ENCODE measurements around the gene MTMR12.

The MTMR12 gene

DNA sequence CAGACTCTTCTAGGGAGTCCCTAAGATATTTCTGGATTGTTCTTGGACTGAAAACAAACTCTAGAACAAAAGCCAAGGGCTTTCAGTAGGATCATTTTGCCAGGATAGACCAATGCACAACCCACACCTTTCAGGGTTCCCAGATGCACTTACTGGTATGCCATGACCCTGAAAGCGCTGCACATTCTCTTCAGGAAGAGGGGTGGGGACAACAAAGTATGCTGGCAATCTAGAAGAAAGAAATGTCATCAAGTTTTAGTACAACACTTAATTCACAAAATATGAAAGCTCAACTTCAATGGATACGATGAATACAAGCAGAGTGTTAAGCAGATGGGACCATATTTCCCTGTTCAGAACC lies 57.2 kb downstream of the MTMR12 start:
- Histone ChIP-seq H3K36me3 (ENCODE audit: control insufficient read depth in 2 of 2, insufficient read depth in 2 of 2, low read length in 2 of 2) (peaks cover 18 to 24% of the 10 kb centered on the region in 2 donors), H3K27ac (ENCODE audit: low read length) (peak overlapping the region; percentile 37), H3K9me3 (ENCODE audit: control insufficient read depth in 2 of 2, low read length in 2 of 2) (no peaks in the 10 kb centered on the region), H3K27me3 (ENCODE audit: control insufficient read depth in 1 of 2, insufficient read depth in 2 of 2, low read length in 2 of 2) (no peaks in the 10 kb centered on the region), H3K4me3 (ENCODE audit: low read length in 2 of 2) (no peak overlapping the region), H3K9ac (ENCODE audit: low read length in 2 of 2) (peak overlapping the region in 1 of 2 donors; percentile 6), H3K4me1 (ENCODE audit: control insufficient read depth, insufficient read depth, low read length) (peaks cover 16% of the 10 kb centered on the region)

DNA sequence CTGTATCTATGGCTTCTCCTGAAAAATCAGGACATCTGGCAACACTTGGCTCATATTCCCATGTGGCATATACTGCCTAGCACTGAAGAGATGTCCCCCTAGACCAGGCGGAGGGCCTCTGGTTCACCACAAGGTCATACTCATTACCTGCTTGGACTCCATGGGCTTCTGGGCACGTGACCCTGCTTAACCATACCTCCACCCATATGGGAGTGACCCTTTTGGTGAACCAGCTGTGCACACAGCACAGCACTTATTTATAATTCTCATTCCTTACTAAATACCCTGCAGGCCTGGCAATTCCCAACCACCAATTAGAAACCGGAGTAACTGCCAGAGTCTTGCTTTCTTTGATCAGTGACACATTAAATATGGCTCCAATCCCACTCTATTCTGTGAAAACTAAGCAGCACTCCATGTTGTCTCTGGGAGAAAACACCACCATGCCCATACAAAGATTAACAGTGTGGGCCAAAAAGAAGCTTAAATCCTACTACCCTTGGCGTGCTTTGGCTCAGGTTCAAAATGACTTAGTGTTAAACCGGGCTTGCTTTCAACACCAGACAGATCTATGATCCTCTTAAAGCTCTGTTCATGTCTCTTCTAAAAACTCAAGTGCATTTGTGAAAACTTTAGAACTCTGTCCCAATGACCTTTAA lies 57.7 kb downstream of the MTMR12 start:
- peaks cover 16% of the 10 kb centered on the region for H3K4me1 ChIP-seq (ENCODE audit: control insufficient read depth, insufficient read depth, low read length)
- peak overlapping the region; percentile 37 for H3K27ac ChIP-seq (ENCODE audit: low read length)
- peak overlapping the region in 1 of 2 donors; percentile 6 for H3K9ac ChIP-seq (ENCODE audit: low read length in 2 of 2)
- peaks cover 14 to 27% of the 10 kb centered on the region in 2 donors for H3K36me3 ChIP-seq (ENCODE audit: control insufficient read depth in 2 of 2, insufficient read depth in 2 of 2, low read length in 2 of 2)
- H3K27me3 ChIP-seq (ENCODE audit: control insufficient read depth in 1 of 2, insufficient read depth in 2 of 2, low read length in 2 of 2): no peaks in the 10 kb centered on the region
- H3K9me3 ChIP-seq (ENCODE audit: control insufficient read depth in 2 of 2, low read length in 2 of 2): no peaks in the 10 kb centered on the region
- no peak overlapping the region for H3K4me3 ChIP-seq (ENCODE audit: low read length in 2 of 2)

DNA sequence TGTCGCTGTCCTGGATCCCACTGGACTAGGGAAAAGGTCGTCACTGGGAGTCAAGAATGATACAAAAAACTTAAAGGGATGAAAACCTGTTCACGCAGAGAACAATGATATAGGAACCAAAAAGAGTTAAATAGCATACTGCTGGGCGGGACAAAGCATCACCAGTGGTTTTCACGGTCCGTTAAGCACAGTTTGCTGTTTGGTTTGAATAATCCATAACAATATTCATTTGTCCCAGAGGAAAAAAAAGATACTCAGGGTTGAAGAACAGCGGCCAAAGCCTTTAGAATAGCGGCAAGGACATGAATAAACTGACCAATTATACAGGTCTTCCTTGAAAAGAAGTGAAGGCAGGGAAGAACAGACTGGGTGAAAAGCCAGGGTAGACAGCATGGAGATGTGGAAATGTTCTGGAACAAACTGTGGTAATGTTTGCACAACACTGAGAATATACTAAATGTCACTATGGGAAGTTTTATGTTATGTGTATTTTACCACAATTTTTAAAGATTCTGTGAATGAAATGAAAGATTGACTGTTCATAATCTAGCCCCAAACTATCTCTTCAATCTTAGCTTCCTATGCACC lies 60.8 kb downstream of the MTMR12 start:
- no peaks in the 10 kb centered on the region for H3K9me3 ChIP-seq (ENCODE audit: control insufficient read depth in 2 of 2, low read length in 2 of 2)
- H3K27me3 ChIP-seq (ENCODE audit: control insufficient read depth in 1 of 2, insufficient read depth in 2 of 2, low read length in 2 of 2): no peaks in the 10 kb centered on the region
- H3K4me3 ChIP-seq (ENCODE audit: low read length in 2 of 2): no peak overlapping the region
- H3K36me3 ChIP-seq (ENCODE audit: control insufficient read depth in 2 of 2, insufficient read depth in 2 of 2, low read length in 2 of 2): peaks cover 31 to 33% of the 10 kb centered on the region in 2 donors
- H3K9ac ChIP-seq (ENCODE audit: low read length in 2 of 2): no peak overlapping the region
- H3K4me1 ChIP-seq (ENCODE audit: control insufficient read depth, insufficient read depth, low read length): peaks cover 8% of the 10 kb centered on the region
- H3K27ac ChIP-seq (ENCODE audit: low read length): no peak overlapping the region

DNA sequence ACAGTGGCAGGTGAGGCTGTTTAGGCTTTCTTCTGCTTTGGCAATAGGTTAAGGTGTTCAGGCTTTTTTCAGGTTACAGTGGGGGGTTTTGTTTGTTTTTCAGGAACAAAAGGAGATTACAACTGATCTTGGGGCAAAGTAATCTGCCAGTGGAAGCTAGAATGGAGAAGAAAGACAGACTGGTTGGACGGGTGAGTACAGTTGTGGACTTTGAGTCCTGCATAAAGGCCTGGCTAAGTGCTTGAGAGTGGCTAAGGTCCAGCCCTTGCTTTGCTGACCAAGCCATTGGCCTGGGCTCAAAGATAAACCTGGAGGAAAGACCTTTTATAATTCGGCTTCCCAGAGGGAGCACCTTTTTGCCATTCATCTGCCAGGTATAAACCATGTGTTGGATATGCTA lies 63.1 kb downstream of the MTMR12 start:
- H3K9ac ChIP-seq (ENCODE audit: low read length in 2 of 2): no peak overlapping the region
- no peak overlapping the region for H3K4me3 ChIP-seq (ENCODE audit: low read length in 2 of 2)
- no peaks in the 10 kb centered on the region for H3K27me3 ChIP-seq (ENCODE audit: control insufficient read depth in 1 of 2, insufficient read depth in 2 of 2, low read length in 2 of 2)
- H3K36me3 ChIP-seq (ENCODE audit: control insufficient read depth in 2 of 2, insufficient read depth in 2 of 2, low read length in 2 of 2): peaks cover 40 to 44% of the 10 kb centered on the region in 2 donors
- no peaks in the 10 kb centered on the region for H3K9me3 ChIP-seq (ENCODE audit: control insufficient read depth in 2 of 2, low read length in 2 of 2)
- H3K4me1 ChIP-seq (ENCODE audit: control insufficient read depth, insufficient read depth, low read length): no peaks in the 10 kb centered on the region
- no peak overlapping the region for H3K27ac ChIP-seq (ENCODE audit: low read length)

DNA sequence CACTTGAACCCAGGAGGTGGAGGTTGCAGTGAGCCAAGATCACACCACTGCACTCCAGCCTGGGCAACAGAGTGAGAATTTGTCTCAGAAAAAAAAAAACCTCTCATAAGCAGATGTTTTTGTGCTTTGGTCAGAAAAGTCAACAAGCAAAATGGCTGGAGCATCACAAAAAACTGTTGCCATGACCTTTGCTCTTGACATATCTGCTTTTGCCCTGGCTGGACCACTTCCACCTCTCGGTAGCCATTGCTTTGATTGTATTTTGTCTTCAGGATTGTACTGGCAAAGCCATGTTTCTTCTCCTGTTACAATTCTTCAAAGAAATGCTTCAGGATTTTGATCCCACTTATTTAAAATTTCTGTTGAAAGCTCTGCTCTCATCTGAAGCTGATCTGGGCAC lies 67.0 kb downstream of the MTMR12 start:
- Histone ChIP-seq H3K4me1 (ENCODE audit: control insufficient read depth, insufficient read depth, low read length) (no peaks in the 10 kb centered on the region), H3K27me3 (ENCODE audit: control insufficient read depth in 1 of 2, insufficient read depth in 2 of 2, low read length in 2 of 2) (no peaks in the 10 kb centered on the region), H3K36me3 (ENCODE audit: control insufficient read depth in 2 of 2, insufficient read depth in 2 of 2, low read length in 2 of 2) (peaks cover 45 to 50% of the 10 kb centered on the region in 2 donors), H3K9ac (ENCODE audit: low read length in 2 of 2) (no peak overlapping the region), H3K27ac (ENCODE audit: low read length) (no peak overlapping the region), H3K9me3 (ENCODE audit: control insufficient read depth in 2 of 2, low read length in 2 of 2) (no peaks in the 10 kb centered on the region), H3K4me3 (ENCODE audit: low read length in 2 of 2) (no peak overlapping the region)

DNA sequence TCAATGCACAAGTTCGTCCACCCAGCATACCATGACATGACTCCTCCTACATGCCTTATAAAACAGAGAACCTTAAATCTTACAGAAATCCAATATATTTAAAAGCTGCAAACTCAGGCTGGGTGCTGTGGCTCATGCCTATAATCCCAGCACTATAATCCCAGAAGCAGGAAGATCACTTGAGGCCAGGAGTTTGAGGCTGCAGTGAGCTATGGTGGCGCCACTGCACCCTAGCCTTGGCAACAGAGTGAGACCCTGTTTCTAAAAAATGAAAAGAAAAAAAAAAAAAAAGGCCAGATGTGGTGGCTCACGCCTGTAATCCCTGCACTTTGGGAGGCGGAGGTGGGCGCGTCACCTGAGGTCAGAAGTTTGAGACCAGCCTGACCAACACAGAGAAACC lies 68.7 kb downstream of the MTMR12 start:
- H3K36me3 ChIP-seq (ENCODE audit: control insufficient read depth in 2 of 2, insufficient read depth in 2 of 2, low read length in 2 of 2): peaks cover 44 to 46% of the 10 kb centered on the region in 2 donors
- no peak overlapping the region for H3K27ac ChIP-seq (ENCODE audit: low read length)
- no peak overlapping the region for H3K4me3 ChIP-seq (ENCODE audit: low read length in 2 of 2)

GRCh38 chr5:32241034-32241783 lies 71.5 kb downstream of the MTMR12 start:
- H3K27ac ChIP-seq (ENCODE audit: low read length): no peak overlapping the region
- no peaks in the 10 kb centered on the region for H3K9me3 ChIP-seq (ENCODE audit: control insufficient read depth in 2 of 2, low read length in 2 of 2)
- H3K4me1 ChIP-seq (ENCODE audit: control insufficient read depth, insufficient read depth, low read length): no peaks in the 10 kb centered on the region
- no peak overlapping the region for H3K4me3 ChIP-seq (ENCODE audit: low read length in 2 of 2)
- no peaks in the 10 kb centered on the region for H3K27me3 ChIP-seq (ENCODE audit: control insufficient read depth in 1 of 2, insufficient read depth in 2 of 2, low read length in 2 of 2)
- peaks cover 34 to 39% of the 10 kb centered on the region in 2 donors for H3K36me3 ChIP-seq (ENCODE audit: control insufficient read depth in 2 of 2, insufficient read depth in 2 of 2, low read length in 2 of 2)
- no peak overlapping the region for H3K9ac ChIP-seq (ENCODE audit: low read length in 2 of 2)

More for the DNA sequence above, 68.7 kb downstream of the MTMR12 start:
- H3K9ac ChIP-seq (ENCODE audit: low read length in 2 of 2): no peak overlapping the region
- H3K4me1 ChIP-seq (ENCODE audit: control insufficient read depth, insufficient read depth, low read length): no peaks in the 10 kb centered on the region
- no peaks in the 10 kb centered on the region for H3K9me3 ChIP-seq (ENCODE audit: control insufficient read depth in 2 of 2, low read length in 2 of 2)
- no peaks in the 10 kb centered on the region for H3K27me3 ChIP-seq (ENCODE audit: control insufficient read depth in 1 of 2, insufficient read depth in 2 of 2, low read length in 2 of 2)

DNA sequence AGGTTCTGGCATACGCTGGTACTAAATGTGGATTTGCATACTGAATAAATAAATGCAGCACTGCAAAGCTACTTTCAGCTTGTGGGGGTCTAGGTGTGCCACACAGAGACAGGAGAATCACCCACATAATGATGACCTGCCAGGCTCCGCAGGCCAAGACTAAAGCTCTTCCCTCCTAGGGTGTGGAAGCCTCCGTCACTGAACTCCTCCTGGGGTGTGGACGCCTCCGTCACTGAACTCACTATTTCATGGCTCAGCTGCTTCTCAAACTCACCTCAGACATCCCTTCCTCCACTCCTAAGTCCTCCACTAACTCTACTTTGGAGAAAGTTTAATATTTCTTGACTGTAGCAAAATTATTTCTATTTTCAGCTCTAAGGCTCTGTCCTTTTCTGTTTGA lies 73.4 kb downstream of the MTMR12 start:
- no peak overlapping the region for H3K4me3 ChIP-seq (ENCODE audit: low read length in 2 of 2)
- peaks cover 27 to 48% of the 10 kb centered on the region in 2 donors for H3K36me3 ChIP-seq (ENCODE audit: control insufficient read depth in 2 of 2, insufficient read depth in 2 of 2, low read length in 2 of 2)
- no peak overlapping the region for H3K9ac ChIP-seq (ENCODE audit: low read length in 2 of 2)
- no peak overlapping the region for H3K27ac ChIP-seq (ENCODE audit: low read length)
- H3K9me3 ChIP-seq (ENCODE audit: control insufficient read depth in 2 of 2, low read length in 2 of 2): no peaks in the 10 kb centered on the region
- H3K4me1 ChIP-seq (ENCODE audit: control insufficient read depth, insufficient read depth, low read length): peaks cover under 1% of the 10 kb centered on the region
- H3K27me3 ChIP-seq (ENCODE audit: control insufficient read depth in 1 of 2, insufficient read depth in 2 of 2, low read length in 2 of 2): no peaks in the 10 kb centered on the region

DNA sequence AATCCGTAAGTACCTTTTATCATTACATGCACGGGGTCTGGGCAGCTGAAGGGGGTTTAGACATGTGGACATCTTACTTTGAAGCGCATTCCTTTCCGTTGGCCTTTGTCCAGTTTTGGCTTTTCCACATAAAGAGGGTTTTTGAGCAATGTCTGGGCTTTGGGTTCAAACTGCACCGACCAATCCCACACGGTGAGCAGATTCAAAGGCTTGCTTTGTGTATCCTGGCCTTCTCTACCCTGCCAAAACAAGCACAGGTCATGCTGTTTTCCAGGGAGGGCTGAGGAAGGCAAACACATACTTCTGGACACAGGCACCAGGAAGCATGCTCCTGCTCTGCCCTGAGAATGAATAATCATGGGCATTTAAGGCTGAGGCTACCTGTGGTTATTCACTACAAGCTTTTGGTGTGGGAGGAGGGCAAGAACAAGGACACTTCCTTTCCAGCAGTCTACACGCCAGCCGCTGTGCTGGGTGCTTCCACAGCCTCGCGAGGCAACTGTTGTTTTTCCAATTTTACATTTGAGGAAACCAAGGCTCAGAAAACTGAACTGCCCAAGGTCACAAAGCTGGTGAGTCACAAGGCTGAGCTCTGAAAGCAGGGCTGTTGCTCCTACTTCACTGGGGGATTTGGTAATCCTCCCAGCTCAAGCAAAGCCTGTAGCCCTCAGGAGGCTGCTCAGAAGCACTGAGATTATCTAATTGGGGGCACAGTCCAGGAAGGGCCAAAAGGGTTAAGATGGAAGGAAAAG lies 78.9 kb downstream of the MTMR12 start:
- H3K4me1 ChIP-seq (ENCODE audit: control insufficient read depth, insufficient read depth, low read length): peaks cover 27% of the 10 kb centered on the region
- H3K9ac ChIP-seq (ENCODE audit: low read length in 2 of 2): no peak overlapping the region

GRCh38 chr5:32233220-32233695 lies 79.5 kb downstream of the MTMR12 start:
- H3K27me3 ChIP-seq (ENCODE audit: control insufficient read depth in 1 of 2, insufficient read depth in 2 of 2, low read length in 2 of 2): no peaks in the 10 kb centered on the region
- H3K36me3 ChIP-seq (ENCODE audit: control insufficient read depth in 2 of 2, insufficient read depth in 2 of 2, low read length in 2 of 2): peaks cover 9 to 32% of the 10 kb centered on the region in 2 donors
- H3K27ac ChIP-seq (ENCODE audit: low read length): peak overlapping the region; percentile 58

More for the DNA sequence above, 78.9 kb downstream of the MTMR12 start:
- Histone ChIP-seq H3K36me3 (ENCODE audit: control insufficient read depth in 2 of 2, insufficient read depth in 2 of 2, low read length in 2 of 2) (peaks cover 9 to 33% of the 10 kb centered on the region in 2 donors), H3K27me3 (ENCODE audit: control insufficient read depth in 1 of 2, insufficient read depth in 2 of 2, low read length in 2 of 2) (no peaks in the 10 kb centered on the region), H3K27ac (ENCODE audit: low read length) (no peak overlapping the region), H3K9me3 (ENCODE audit: control insufficient read depth in 2 of 2, low read length in 2 of 2) (no peaks in the 10 kb centered on the region), H3K4me3 (ENCODE audit: low read length in 2 of 2) (no peak overlapping the region)

More at GRCh38 chr5:32233220-32233695, 79.5 kb downstream of the MTMR12 start:
- peaks cover 27% of the 10 kb centered on the region for H3K4me1 ChIP-seq (ENCODE audit: control insufficient read depth, insufficient read depth, low read length)
- no peaks in the 10 kb centered on the region for H3K9me3 ChIP-seq (ENCODE audit: control insufficient read depth in 2 of 2, low read length in 2 of 2)
- no peak overlapping the region for H3K4me3 ChIP-seq (ENCODE audit: low read length in 2 of 2)
- H3K9ac ChIP-seq (ENCODE audit: low read length in 2 of 2): no peak overlapping the region
